H1 (cell line): Measurements from ENCODE around the gene GBF1. TPM values are rescaled to one million over a fixed set of nuclear protein-coding genes. Genes with fewer than 3 reads are reported as not detected.

Experiments
- FOSL1 ChIP-seq: IDR thresholded peaks from 2 replicates; pipeline ENCODE4 v1.6.1; 2011; ENCODE audit warnings: mild to moderate bottlenecking, low read depth, low read length, moderate library complexity; ENCODE audit not compliant: insufficient read depth
- HDAC2 ChIP-seq, 2 experiments: fragments of 300-600 bp in 1 of 2; sonication (generic) in 1 of 2; IDR thresholded peaks; 2 replicates each; pipeline ENCODE4 v1.6.1; 2011 to 2012; ENCODE audit warnings: low read depth in 2 of 2, low read length in 2 of 2, mild to moderate bottlenecking in 2 of 2, moderate library complexity in 2 of 2, borderline replicate concordance in 1 of 2, inconsistent platforms in 1 of 2
- MAFK ChIP-seq: IDR thresholded peaks from 2 replicates; pipeline ENCODE4 v1.6.1; 2012; ENCODE audit warnings: low read depth, mild to moderate bottlenecking, improper control_type of control experiment, low read length
- POLR2A ChIP-seq, 2 experiments: IDR thresholded peaks; 1 replicate in 1 of 2; 2 replicates in 1 of 2; pipeline ENCODE4 v1.6.1; 2011; ENCODE audit warnings: low read depth in 2 of 2, low read length in 2 of 2, mild to moderate bottlenecking in 2 of 2; ENCODE audit errors: control extremely low read depth in 1 of 2
- RFX5 ChIP-seq: IDR thresholded peaks from 2 replicates; pipeline ENCODE4 v1.6.1; 2011; ENCODE audit warnings: low read depth, low read length, improper control_type of control experiment, borderline replicate concordance
- SIN3A ChIP-seq, 2 experiments: IDR thresholded peaks in 1 of 2; conservative IDR thresholded peaks in 1 of 2; 2 replicates each; pipeline ENCODE4 v1.6.1; 2011 to 2012; ENCODE audit warnings: low read length in 2 of 2, improper control_type of control experiment in 1 of 2, low read depth in 1 of 2, mild to moderate bottlenecking in 1 of 2
- SP1 ChIP-seq: IDR thresholded peaks from 2 replicates; pipeline ENCODE4 v1.6.1; 2011; ENCODE audit warnings: low read depth, low read length
- SUZ12 ChIP-seq: fragments of 200-600 bp; sonication (generic); IDR thresholded peaks from 2 replicates; pipeline ENCODE4 v1.6.1; 2012; ENCODE audit warnings: mild to moderate bottlenecking, inconsistent platforms, low read length, moderate library complexity, mixed read lengths
- polyA plus RNA-seq, 7 experiments: library from polyadenylated mRNA; depleted of rRNA in 3 of 7; stranded (reverse) in 5 of 7; unstranded in 2 of 7; fragments of >200 nt in 5 of 7; fragments of 200-250 nt in 2 of 7; gene quantifications; 1 replicate in 5 of 7; 2 replicates in 1 of 7; 4 replicates in 1 of 7; pipeline versions ENCODE4 v1.2.1 to v1.2.3, GENCODE V29; 2011 to 2013; ENCODE audit warnings: missing spikeins in 2 of 7, mixed read lengths in 2 of 7
- total RNA-seq: library from RNA; stranded (reverse); fragmentation: NEBNext Ultra II Directional; extraction: Animal tissue kit (Norgen Biotek cat#: 25700); gene quantifications from 2 replicates; pipeline ENCODE4 v1.2.1, GENCODE V29; 2021
- TF ChIP-seq, protein P1 (sequence below): fragments of 300-600 bp; sonication (generic); IDR thresholded peaks from 2 replicates; pipeline ENCODE4 v1.7.1; 2012; ENCODE audit warnings: low read length, moderate library complexity, mild to moderate bottlenecking, inconsistent platforms; ENCODE audit not compliant: insufficient replicate concordance

GBF1 gene
- total and polyA plus RNA-seq, 2 of the 8 experiments (the other 6 are each of a cell fraction or from before 2014, with no cell fraction given) = 11.0 to 25.5 TPM

- TF ChIP-seq, protein P1, sequence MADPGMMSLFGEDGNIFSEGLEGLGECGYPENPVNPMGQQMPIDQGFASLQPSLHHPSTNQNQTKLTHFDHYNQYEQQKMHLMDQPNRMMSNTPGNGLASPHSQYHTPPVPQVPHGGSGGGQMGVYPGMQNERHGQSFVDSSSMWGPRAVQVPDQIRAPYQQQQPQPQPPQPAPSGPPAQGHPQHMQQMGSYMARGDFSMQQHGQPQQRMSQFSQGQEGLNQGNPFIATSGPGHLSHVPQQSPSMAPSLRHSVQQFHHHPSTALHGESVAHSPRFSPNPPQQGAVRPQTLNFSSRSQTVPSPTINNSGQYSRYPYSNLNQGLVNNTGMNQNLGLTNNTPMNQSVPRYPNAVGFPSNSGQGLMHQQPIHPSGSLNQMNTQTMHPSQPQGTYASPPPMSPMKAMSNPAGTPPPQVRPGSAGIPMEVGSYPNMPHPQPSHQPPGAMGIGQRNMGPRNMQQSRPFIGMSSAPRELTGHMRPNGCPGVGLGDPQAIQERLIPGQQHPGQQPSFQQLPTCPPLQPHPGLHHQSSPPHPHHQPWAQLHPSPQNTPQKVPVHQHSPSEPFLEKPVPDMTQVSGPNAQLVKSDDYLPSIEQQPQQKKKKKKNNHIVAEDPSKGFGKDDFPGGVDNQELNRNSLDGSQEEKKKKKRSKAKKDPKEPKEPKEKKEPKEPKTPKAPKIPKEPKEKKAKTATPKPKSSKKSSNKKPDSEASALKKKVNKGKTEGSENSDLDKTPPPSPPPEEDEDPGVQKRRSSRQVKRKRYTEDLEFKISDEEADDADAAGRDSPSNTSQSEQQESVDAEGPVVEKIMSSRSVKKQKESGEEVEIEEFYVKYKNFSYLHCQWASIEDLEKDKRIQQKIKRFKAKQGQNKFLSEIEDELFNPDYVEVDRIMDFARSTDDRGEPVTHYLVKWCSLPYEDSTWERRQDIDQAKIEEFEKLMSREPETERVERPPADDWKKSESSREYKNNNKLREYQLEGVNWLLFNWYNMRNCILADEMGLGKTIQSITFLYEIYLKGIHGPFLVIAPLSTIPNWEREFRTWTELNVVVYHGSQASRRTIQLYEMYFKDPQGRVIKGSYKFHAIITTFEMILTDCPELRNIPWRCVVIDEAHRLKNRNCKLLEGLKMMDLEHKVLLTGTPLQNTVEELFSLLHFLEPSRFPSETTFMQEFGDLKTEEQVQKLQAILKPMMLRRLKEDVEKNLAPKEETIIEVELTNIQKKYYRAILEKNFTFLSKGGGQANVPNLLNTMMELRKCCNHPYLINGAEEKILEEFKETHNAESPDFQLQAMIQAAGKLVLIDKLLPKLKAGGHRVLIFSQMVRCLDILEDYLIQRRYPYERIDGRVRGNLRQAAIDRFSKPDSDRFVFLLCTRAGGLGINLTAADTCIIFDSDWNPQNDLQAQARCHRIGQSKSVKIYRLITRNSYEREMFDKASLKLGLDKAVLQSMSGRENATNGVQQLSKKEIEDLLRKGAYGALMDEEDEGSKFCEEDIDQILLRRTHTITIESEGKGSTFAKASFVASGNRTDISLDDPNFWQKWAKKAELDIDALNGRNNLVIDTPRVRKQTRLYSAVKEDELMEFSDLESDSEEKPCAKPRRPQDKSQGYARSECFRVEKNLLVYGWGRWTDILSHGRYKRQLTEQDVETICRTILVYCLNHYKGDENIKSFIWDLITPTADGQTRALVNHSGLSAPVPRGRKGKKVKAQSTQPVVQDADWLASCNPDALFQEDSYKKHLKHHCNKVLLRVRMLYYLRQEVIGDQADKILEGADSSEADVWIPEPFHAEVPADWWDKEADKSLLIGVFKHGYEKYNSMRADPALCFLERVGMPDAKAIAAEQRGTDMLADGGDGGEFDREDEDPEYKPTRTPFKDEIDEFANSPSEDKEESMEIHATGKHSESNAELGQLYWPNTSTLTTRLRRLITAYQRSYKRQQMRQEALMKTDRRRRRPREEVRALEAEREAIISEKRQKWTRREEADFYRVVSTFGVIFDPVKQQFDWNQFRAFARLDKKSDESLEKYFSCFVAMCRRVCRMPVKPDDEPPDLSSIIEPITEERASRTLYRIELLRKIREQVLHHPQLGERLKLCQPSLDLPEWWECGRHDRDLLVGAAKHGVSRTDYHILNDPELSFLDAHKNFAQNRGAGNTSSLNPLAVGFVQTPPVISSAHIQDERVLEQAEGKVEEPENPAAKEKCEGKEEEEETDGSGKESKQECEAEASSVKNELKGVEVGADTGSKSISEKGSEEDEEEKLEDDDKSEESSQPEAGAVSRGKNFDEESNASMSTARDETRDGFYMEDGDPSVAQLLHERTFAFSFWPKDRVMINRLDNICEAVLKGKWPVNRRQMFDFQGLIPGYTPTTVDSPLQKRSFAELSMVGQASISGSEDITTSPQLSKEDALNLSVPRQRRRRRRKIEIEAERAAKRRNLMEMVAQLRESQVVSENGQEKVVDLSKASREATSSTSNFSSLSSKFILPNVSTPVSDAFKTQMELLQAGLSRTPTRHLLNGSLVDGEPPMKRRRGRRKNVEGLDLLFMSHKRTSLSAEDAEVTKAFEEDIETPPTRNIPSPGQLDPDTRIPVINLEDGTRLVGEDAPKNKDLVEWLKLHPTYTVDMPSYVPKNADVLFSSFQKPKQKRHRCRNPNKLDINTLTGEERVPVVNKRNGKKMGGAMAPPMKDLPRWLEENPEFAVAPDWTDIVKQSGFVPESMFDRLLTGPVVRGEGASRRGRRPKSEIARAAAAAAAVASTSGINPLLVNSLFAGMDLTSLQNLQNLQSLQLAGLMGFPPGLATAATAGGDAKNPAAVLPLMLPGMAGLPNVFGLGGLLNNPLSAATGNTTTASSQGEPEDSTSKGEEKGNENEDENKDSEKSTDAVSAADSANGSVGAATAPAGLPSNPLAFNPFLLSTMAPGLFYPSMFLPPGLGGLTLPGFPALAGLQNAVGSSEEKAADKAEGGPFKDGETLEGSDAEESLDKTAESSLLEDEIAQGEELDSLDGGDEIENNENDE = no peak
- TF ChIP-seq FOSL1 (no peak), SIN3A (conservative IDR thresholded peaks at IDR 0.05 in 1 of 2, IDR thresholded peaks at IDR 0.05 in 1 of 2; ENCODE audit: low read depth in 1 of 2, low read length in 2 of 2) (no peak; a peak in 1 of 4 replicates), RFX5 (no peak), POLR2A (IDR thresholded peaks at IDR 0.05; ENCODE audit: control extremely low read depth in 1 of 2, low read depth in 2 of 2, low read length in 2 of 2) (no peak), MAFK (no peak), SP1 (no peak), HDAC2 (IDR thresholded peaks at IDR 0.05; ENCODE audit: borderline replicate concordance in 1 of 2, low read depth in 2 of 2, low read length in 2 of 2) (peak; percentile 29 to 84; a peak in 1 of 4 replicates), SUZ12 (no peak)
These were observed 173.4 kb downstream of the GBF1 start, which contains the start of gene PSD (continued) for GRCh38 chr10:102418622-102419268.
